PFSK-1 (cell line): ENCODE measurements around the gene SLC12A4.

Source experiments
- POLR2AphosphoS5 ChIP-seq: IDR thresholded peaks from 2 replicates; pipeline ENCODE4 v1.6.1; 2012; ENCODE audit warnings: low read depth, mild to moderate bottlenecking, control low read depth, low read length, moderate library complexity
- SIN3A ChIP-seq: IDR thresholded peaks from 2 replicates; pipeline ENCODE4 v1.6.1; 2012; ENCODE audit warnings: mild to moderate bottlenecking, low read length, moderate library complexity, borderline replicate concordance; ENCODE audit not compliant: insufficient read depth
- TAF1 ChIP-seq: IDR thresholded peaks from 2 replicates; pipeline ENCODE4 v1.6.1; 2012; ENCODE audit warnings: low read length, control low read depth, borderline replicate concordance; ENCODE audit not compliant: insufficient read depth
- TF ChIP-seq, protein P1 (sequence below), 2 experiments: IDR thresholded peaks; 2 replicates each; pipeline versions ENCODE4 v1.6.1 to v1.8.0; 2011 to 2012; ENCODE audit warnings: low read depth in 2 of 2, low read length in 2 of 2, control low read depth in 1 of 2, inconsistent platforms in 1 of 2, mild to moderate bottlenecking in 1 of 2, moderate library complexity in 1 of 2; ENCODE audit not compliant: insufficient read depth in 1 of 2

DNA sequence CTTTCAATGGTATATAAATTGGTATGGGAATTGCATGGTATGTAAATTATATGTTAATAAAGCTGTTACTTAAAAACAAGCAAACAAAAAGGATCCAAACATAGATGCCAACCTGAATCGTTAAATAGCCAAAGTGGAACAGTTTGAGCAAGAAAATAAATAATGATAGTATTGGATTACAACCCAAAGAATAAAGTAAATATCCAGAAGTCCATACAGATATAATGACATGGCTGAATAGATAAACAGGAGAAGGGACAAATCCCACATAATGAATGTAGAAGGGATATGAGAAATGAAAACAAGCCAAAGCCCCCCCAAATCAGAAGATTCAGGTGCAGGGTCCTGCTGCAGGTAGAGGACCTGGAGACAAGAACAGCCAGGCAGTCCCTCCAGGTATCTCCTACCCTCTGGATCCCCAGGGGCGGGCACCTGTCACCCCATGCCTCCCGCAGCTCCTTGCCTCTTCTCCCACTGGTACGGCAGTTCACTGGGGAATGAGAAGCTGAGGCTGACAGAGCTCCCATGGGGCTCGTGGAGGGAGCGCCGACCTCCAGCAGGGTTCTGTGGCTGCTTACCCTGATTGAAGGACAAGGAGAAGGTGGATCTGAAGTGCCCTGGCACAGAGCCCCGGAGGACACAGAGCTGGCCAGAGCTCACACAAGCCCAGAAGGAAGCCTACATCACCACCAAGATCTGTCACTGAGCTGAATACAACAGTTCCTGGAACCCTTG lies 14.6 kb downstream of the SLC12A4 start:
- TF ChIP-seq POLR2AphosphoS5 (no peak), TAF1 (no peak), SIN3A (no peak)
- TF ChIP-seq, protein P1, sequence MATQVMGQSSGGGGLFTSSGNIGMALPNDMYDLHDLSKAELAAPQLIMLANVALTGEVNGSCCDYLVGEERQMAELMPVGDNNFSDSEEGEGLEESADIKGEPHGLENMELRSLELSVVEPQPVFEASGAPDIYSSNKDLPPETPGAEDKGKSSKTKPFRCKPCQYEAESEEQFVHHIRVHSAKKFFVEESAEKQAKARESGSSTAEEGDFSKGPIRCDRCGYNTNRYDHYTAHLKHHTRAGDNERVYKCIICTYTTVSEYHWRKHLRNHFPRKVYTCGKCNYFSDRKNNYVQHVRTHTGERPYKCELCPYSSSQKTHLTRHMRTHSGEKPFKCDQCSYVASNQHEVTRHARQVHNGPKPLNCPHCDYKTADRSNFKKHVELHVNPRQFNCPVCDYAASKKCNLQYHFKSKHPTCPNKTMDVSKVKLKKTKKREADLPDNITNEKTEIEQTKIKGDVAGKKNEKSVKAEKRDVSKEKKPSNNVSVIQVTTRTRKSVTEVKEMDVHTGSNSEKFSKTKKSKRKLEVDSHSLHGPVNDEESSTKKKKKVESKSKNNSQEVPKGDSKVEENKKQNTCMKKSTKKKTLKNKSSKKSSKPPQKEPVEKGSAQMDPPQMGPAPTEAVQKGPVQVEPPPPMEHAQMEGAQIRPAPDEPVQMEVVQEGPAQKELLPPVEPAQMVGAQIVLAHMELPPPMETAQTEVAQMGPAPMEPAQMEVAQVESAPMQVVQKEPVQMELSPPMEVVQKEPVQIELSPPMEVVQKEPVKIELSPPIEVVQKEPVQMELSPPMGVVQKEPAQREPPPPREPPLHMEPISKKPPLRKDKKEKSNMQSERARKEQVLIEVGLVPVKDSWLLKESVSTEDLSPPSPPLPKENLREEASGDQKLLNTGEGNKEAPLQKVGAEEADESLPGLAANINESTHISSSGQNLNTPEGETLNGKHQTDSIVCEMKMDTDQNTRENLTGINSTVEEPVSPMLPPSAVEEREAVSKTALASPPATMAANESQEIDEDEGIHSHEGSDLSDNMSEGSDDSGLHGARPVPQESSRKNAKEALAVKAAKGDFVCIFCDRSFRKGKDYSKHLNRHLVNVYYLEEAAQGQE (IDR thresholded peaks at IDR 0.05; ENCODE audit: insufficient read depth in 1 of 2, low read depth in 2 of 2, low read length in 2 of 2) = no peak
